Stimulated activated naive CD8-positive, alpha-beta T cell treated with anti-CD3 and anti-CD28 coated beads, Interleukin-15, amount 100 ng/mL, for 72 hours (primary cell): ENCODE measurements around the gene SEC31A.
"Not testable (repeated sequence)": the region's sequence is repeated elsewhere in the genome, so short reads cannot be mapped to it uniquely, and the experiment has no call there.

Experiments used
- ATAC-seq: fragments of 150-1000 bp; cut with Tn5 transposase; 2 replicates; pipeline ENCODE4 v1.10.0; 2021; ENCODE audit warnings: mild to moderate bottlenecking, moderate library complexity
- DNase-seq, 2 donors: peaks; one replicate each; pipeline ENCODE4 v3.0.0; 2021 to 2022
- H3K27ac Mint-ChIP-seq, 2 donors: one replicate each; pipeline ENCODE4 v1.8.0; 2022; ENCODE audit warnings: mild to moderate bottlenecking in 2 of 2, mixed read lengths in 2 of 2, moderate library complexity in 2 of 2
- H3K27me3 Mint-ChIP-seq: one replicate; pipeline ENCODE4 v1.8.0; 2022; ENCODE audit warnings: mixed read lengths
- H3K4me1 Mint-ChIP-seq: one replicate; pipeline ENCODE4 v1.8.0; 2022; ENCODE audit warnings: mild to moderate bottlenecking, mixed read lengths
- H3K4me3 Mint-ChIP-seq, 2 donors: one replicate each; pipeline ENCODE4 v1.8.0; 2022; ENCODE audit warnings: mild to moderate bottlenecking in 2 of 2, mixed read lengths in 2 of 2, moderate library complexity in 1 of 2
- H3K9me3 Mint-ChIP-seq, 2 donors: one replicate each; pipeline ENCODE4 v1.8.0; 2022; ENCODE audit warnings: mixed read lengths in 2 of 2

The SEC31A gene

GRCh38 chr4:82818664-82819662 is 72.0 kb downstream of the SEC31A start:
- Mint-ChIP-seq H3K9me3 (no peaks in the 10 kb centered on the region), H3K27ac (peak overlapping the region in 1 of 2 donors; percentile 78), H3K4me1 (peaks cover 14% of the 10 kb centered on the region), H3K4me3 (no peak overlapping the region), H3K27me3 (no peaks in the 10 kb centered on the region)
- ATAC-seq = no peak
- DNase-seq = no peak

- H3K4me3 Mint-ChIP-seq, H3K9me3 Mint-ChIP-seq, H3K27me3 Mint-ChIP-seq, ATAC-seq, DNase-seq: not testable (repeated sequence)
- peak overlapping the region in 1 of 2 donors; percentile 42 for H3K27ac Mint-ChIP-seq
- H3K4me1 Mint-ChIP-seq = peaks cover 14% of the 10 kb centered on the region
Observed at GRCh38 chr4:82816874-82817273, 74.1 kb downstream of the SEC31A start.

GRCh38 chr4:82814034-82814433 is 76.9 kb downstream of the SEC31A start:
- Mint-ChIP-seq H3K4me1 (no peaks in the 10 kb centered on the region), H3K27ac (no peak overlapping the region), H3K9me3 (no peaks in the 10 kb centered on the region), H3K27me3 (no peaks in the 10 kb centered on the region), H3K4me3 (no peak overlapping the region)
- ATAC-seq (no peak), DNase-seq (no peak)

GRCh38 chr4:82811838-82812341 is 79.1 kb downstream of the SEC31A start:
- Mint-ChIP-seq H3K9me3 (no peaks in the 10 kb centered on the region), H3K4me3 (no peak overlapping the region), H3K4me1 (no peaks in the 10 kb centered on the region), H3K27ac (peak overlapping the region in 1 of 2 donors; percentile 90), H3K27me3 (no peaks in the 10 kb centered on the region)
- DNase-seq (no peak), ATAC-seq (no peak)

GRCh38 chr4:82811392-82811791 is 79.6 kb downstream of the SEC31A start:
- no peaks in the 10 kb centered on the region for H3K4me1 Mint-ChIP-seq
- no peak overlapping the region for H3K4me3 Mint-ChIP-seq
- no peak for ATAC-seq
- H3K9me3 Mint-ChIP-seq = no peaks in the 10 kb centered on the region
- no peak overlapping the region for H3K27ac Mint-ChIP-seq
- H3K27me3 Mint-ChIP-seq = no peaks in the 10 kb centered on the region
- DNase-seq = no peak

- H3K4me1 Mint-ChIP-seq = no peaks in the 10 kb centered on the region
- no peak overlapping the region for H3K27ac Mint-ChIP-seq
- no peak overlapping the region for H3K4me3 Mint-ChIP-seq
- H3K9me3 Mint-ChIP-seq = no peaks in the 10 kb centered on the region
- ATAC-seq = no peak
- DNase-seq = no peak
- H3K27me3 Mint-ChIP-seq = no peaks in the 10 kb centered on the region
Observed at GRCh38 chr4:82810176-82810575, 80.8 kb downstream of the SEC31A start.

- Mint-ChIP-seq H3K27ac (no peak overlapping the region), H3K27me3 (no peaks in the 10 kb centered on the region), H3K4me3 (no peak overlapping the region), H3K9me3 (no peaks in the 10 kb centered on the region), H3K4me1 (no peaks in the 10 kb centered on the region)
- DNase-seq = no peak
- no peak for ATAC-seq
Observed at GRCh38 chr4:82809619-82810018, 81.3 kb downstream of the SEC31A start.

GRCh38 chr4:82803746-82804145 is 87.2 kb downstream of the SEC31A start:
- H3K9me3 Mint-ChIP-seq = no peaks in the 10 kb centered on the region
- DNase-seq (no peak), ATAC-seq (no peak)
- no peak overlapping the region for H3K27ac Mint-ChIP-seq
- no peak overlapping the region for H3K4me3 Mint-ChIP-seq
- peaks cover 19% of the 10 kb centered on the region for H3K27me3 Mint-ChIP-seq
- H3K4me1 Mint-ChIP-seq = peaks cover 8% of the 10 kb centered on the region

- ATAC-seq (no peak), DNase-seq (no peak)
- Mint-ChIP-seq H3K4me3 (no peak overlapping the region), H3K4me1 (peaks cover 8% of the 10 kb centered on the region), H3K27me3 (peaks cover 26% of the 10 kb centered on the region), H3K9me3 (no peaks in the 10 kb centered on the region), H3K27ac (no peak overlapping the region)
Observed at GRCh38 chr4:82802911-82803310, 88.0 kb downstream of the SEC31A start.

- H3K9me3 Mint-ChIP-seq = no peaks in the 10 kb centered on the region
- H3K27ac Mint-ChIP-seq = no peak overlapping the region
- ATAC-seq (no peak), DNase-seq (no peak)
- no peak overlapping the region for H3K4me3 Mint-ChIP-seq
- peaks cover 17% of the 10 kb centered on the region for H3K4me1 Mint-ChIP-seq
- peaks cover 35% of the 10 kb centered on the region for H3K27me3 Mint-ChIP-seq
Observed at GRCh38 chr4:82801910-82802521, 88.9 kb downstream of the SEC31A start.

GRCh38 chr4:82799006-82799881 is 91.7 kb downstream of the SEC31A start:
- peak overlapping the region; percentile 89 to 91 for H3K4me3 Mint-ChIP-seq
- peaks cover 51% of the 10 kb centered on the region for H3K27me3 Mint-ChIP-seq
- peak overlapping the region in 1 of 2 donors; percentile 62 for H3K27ac Mint-ChIP-seq
- H3K9me3 Mint-ChIP-seq = no peaks in the 10 kb centered on the region
- DNase-seq = peak in 1 of 2 donors; percentile 9
- ATAC-seq = peak; percentile 42
- H3K4me1 Mint-ChIP-seq = peaks cover 17% of the 10 kb centered on the region

GRCh38 chr4:82798168-82799005 is 92.6 kb downstream of the SEC31A start, which contains the start of gene SCD5:
Gene SCD5 (minus strand): TSS chr4:82798796. CDS start chr4:82798537, 259 bp downstream.
- peaks cover 17% of the 10 kb centered on the region for H3K4me1 Mint-ChIP-seq
- no peaks in the 10 kb centered on the region for H3K9me3 Mint-ChIP-seq
- peaks cover 51% of the 10 kb centered on the region for H3K27me3 Mint-ChIP-seq
- H3K27ac Mint-ChIP-seq = peak within 1 kb of the TSS in 1 of 2 donors; percentile 67
- peak within 1 kb of the TSS; percentile 89 to 91 for H3K4me3 Mint-ChIP-seq
- peak; percentile 44 to 62 for DNase-seq
- peak; percentile 93 for ATAC-seq

- peak overlapping the region; percentile 72 to 76 for H3K4me3 Mint-ChIP-seq
- DNase-seq (peak; percentile 18 to 25), ATAC-seq (peak; percentile 27)
- H3K27ac Mint-ChIP-seq = no peak overlapping the region
- H3K9me3 Mint-ChIP-seq = no peaks in the 10 kb centered on the region
- peaks cover 51% of the 10 kb centered on the region for H3K27me3 Mint-ChIP-seq
- peaks cover 17% of the 10 kb centered on the region for H3K4me1 Mint-ChIP-seq
Observed at GRCh38 chr4:82797405-82798111, 93.4 kb downstream of the SEC31A start.

GRCh38 chr4:82797040-82797404 is 93.9 kb downstream of the SEC31A start:
- DNase-seq (no peak), ATAC-seq (no peak)
- Mint-ChIP-seq H3K27me3 (peaks cover 51% of the 10 kb centered on the region), H3K4me3 (peak overlapping the region; percentile 72 to 76), H3K9me3 (no peaks in the 10 kb centered on the region), H3K4me1 (peaks cover 17% of the 10 kb centered on the region), H3K27ac (no peak overlapping the region)
